H9 (cell line): Measurements from ENCODE around the gene TMEM108. TPM values are rescaled to one million over a fixed set of nuclear protein-coding genes. Genes with fewer than 3 reads are reported as not detected.

Experiments used
- DNase-seq: peaks from one replicate; pipeline ENCODE4 v3.0.0-alpha.2; 2017
- H2AFZ ChIP-seq: one replicate; pipeline ENCODE4 v1.6.1; 2013; ENCODE audit warnings: mild to moderate bottlenecking, low read length, control low read depth, moderate library complexity
- H2AK5ac ChIP-seq: 2 replicates; pipeline ENCODE4 v1.6.1; 2013; ENCODE audit warnings: low read length, control low read depth, mixed read lengths; ENCODE audit not compliant: insufficient read length
- H2BK120ac ChIP-seq: one replicate; pipeline ENCODE4 v1.6.1; 2013; ENCODE audit warnings: low read depth, mild to moderate bottlenecking, low read length, control low read depth, inconsistent platforms; ENCODE audit not compliant: poor library complexity, severe bottlenecking
- H2BK12ac ChIP-seq: 2 replicates; pipeline ENCODE4 v1.6.1; 2013; ENCODE audit warnings: low read length, control low read depth, mixed read lengths, low read depth; ENCODE audit not compliant: insufficient read length
- H2BK15ac ChIP-seq: 2 replicates; pipeline ENCODE4 v1.6.1; 2013; ENCODE audit warnings: low read depth, low read length, control low read depth
- H2BK20ac ChIP-seq: one replicate; pipeline ENCODE4 v1.6.1; 2013; ENCODE audit warnings: low read depth, mild to moderate bottlenecking, low read length, control low read depth, inconsistent platforms; ENCODE audit not compliant: poor library complexity, severe bottlenecking
- H2BK5ac ChIP-seq: 2 replicates; pipeline ENCODE4 v1.6.1; 2013; ENCODE audit warnings: low read length, control low read depth, mixed read lengths; ENCODE audit not compliant: insufficient read length
- H3K14ac ChIP-seq: 2 replicates; pipeline ENCODE4 v1.6.1; 2013; ENCODE audit warnings: low read length, control low read depth; ENCODE audit not compliant: insufficient read depth
- H3K18ac ChIP-seq: 2 replicates; pipeline ENCODE4 v1.6.1; 2013; ENCODE audit warnings: low read depth, mild to moderate bottlenecking, mixed read lengths, low read length, control low read depth; ENCODE audit not compliant: insufficient read length
- H3K23ac ChIP-seq: 2 replicates; pipeline ENCODE4 v1.6.1; 2013; ENCODE audit warnings: low read length, control low read depth, mixed read lengths, low read depth; ENCODE audit not compliant: insufficient read length
- H3K23me2 ChIP-seq: 2 replicates; pipeline ENCODE4 v1.6.1; 2013; ENCODE audit warnings: low read depth, mild to moderate bottlenecking, mixed read lengths, low read length, control low read depth; ENCODE audit not compliant: insufficient read length, poor library complexity, severe bottlenecking
- H3K27ac ChIP-seq: 2 replicates; pipeline ENCODE4 v1.5.1; 2013; ENCODE audit warnings: low read length, control low read depth, mixed read lengths, low read depth; ENCODE audit not compliant: insufficient read length
- H3K27me3 ChIP-seq: 2 replicates; pipeline ENCODE4 v1.6.1; 2013; ENCODE audit warnings: low read length, control low read depth, inconsistent platforms; ENCODE audit not compliant: insufficient read depth
- H3K4ac ChIP-seq: 2 replicates; pipeline ENCODE4 v1.6.1; 2013; ENCODE audit warnings: low read depth, mild to moderate bottlenecking, control low read depth, inconsistent platforms, low read length, moderate library complexity
- H3K4me1 ChIP-seq: 2 replicates; pipeline ENCODE4 v1.6.1; 2013; ENCODE audit warnings: low read length, control low read depth, inconsistent platforms; ENCODE audit not compliant: insufficient read depth
- H3K4me2 ChIP-seq: 2 replicates; pipeline ENCODE4 v1.6.1; 2013; ENCODE audit warnings: low read length, control low read depth, mixed read lengths; ENCODE audit not compliant: insufficient read length, insufficient read depth
- H3K56ac ChIP-seq: 2 replicates; pipeline ENCODE4 v1.6.1; 2013; ENCODE audit warnings: low read depth, mild to moderate bottlenecking, mixed read lengths, low read length, control low read depth; ENCODE audit not compliant: insufficient read length
- H3K79me1 ChIP-seq: 2 replicates; pipeline ENCODE4 v1.6.1; 2013; ENCODE audit warnings: low read depth, mild to moderate bottlenecking, moderate library complexity, low read length, control low read depth, inconsistent platforms; ENCODE audit not compliant: insufficient read depth, poor library complexity, severe bottlenecking
- H3K79me2 ChIP-seq: 2 replicates; pipeline ENCODE4 v1.6.1; 2013; ENCODE audit warnings: low read length, control low read depth, inconsistent platforms; ENCODE audit not compliant: insufficient read depth
- H3K9ac ChIP-seq: 2 replicates; pipeline ENCODE4 v1.6.1; 2013; ENCODE audit warnings: low read length, control low read depth, mixed read lengths; ENCODE audit not compliant: insufficient read length; ENCODE audit errors: extremely low read depth
- H3K9me3 ChIP-seq: one replicate; pipeline ENCODE4 v1.6.1; 2013; ENCODE audit warnings: low read depth, low read length, inconsistent platforms; ENCODE audit not compliant: control insufficient read depth
- H3T11ph ChIP-seq: one replicate; pipeline ENCODE4 v1.6.1; 2013; ENCODE audit warnings: mild to moderate bottlenecking, low read length, control low read depth, inconsistent platforms
- H4K20me1 ChIP-seq: one replicate; pipeline ENCODE4 v1.6.1; 2013; ENCODE audit not compliant: control insufficient read depth, insufficient read length, insufficient read depth
- H4K5ac ChIP-seq: 2 replicates; pipeline ENCODE4 v1.6.1; 2013; ENCODE audit warnings: low read depth, mild to moderate bottlenecking, mixed read lengths, low read length, control low read depth; ENCODE audit not compliant: insufficient read length
- H4K8ac ChIP-seq: replicated peaks from 2 replicates; pipeline ENCODE4 v1.6.1; 2013; ENCODE audit warnings: low read length, control low read depth, mixed read lengths, low read depth; ENCODE audit not compliant: insufficient read length
- H4K91ac ChIP-seq: 2 replicates; pipeline ENCODE4 v1.6.1; 2013; ENCODE audit warnings: low read depth, mild to moderate bottlenecking, moderate library complexity, mixed read lengths, low read length, control low read depth; ENCODE audit not compliant: insufficient read length
- H3K27ac Mint-ChIP-seq, 3 experiments: 2 replicates in 2 of 3; 3 replicates in 1 of 3; pipeline ENCODE4 v1.8.0; 2020 to 2021; ENCODE audit warnings: mixed read lengths in 3 of 3, mild to moderate bottlenecking in 1 of 3, moderate library complexity in 1 of 3
- H3K27me3 Mint-ChIP-seq: 2 replicates; pipeline ENCODE4 v1.8.0; 2021; ENCODE audit warnings: low read depth, mild to moderate bottlenecking, moderate library complexity, mixed read lengths
- H3K36me3 Mint-ChIP-seq, 3 experiments: 2 replicates in 2 of 3; 3 replicates in 1 of 3; pipeline ENCODE4 v1.8.0; 2020 to 2021; ENCODE audit warnings: low read depth in 3 of 3, mixed read lengths in 3 of 3; ENCODE audit not compliant: insufficient read depth in 1 of 3
- H3K4me1 Mint-ChIP-seq, 2 experiments: 2 replicates each; pipeline ENCODE4 v1.8.0; 2020; ENCODE audit warnings: mixed read lengths in 2 of 2
- H3K4me3 Mint-ChIP-seq, 2 experiments: 2 replicates in 1 of 2; 3 replicates in 1 of 2; pipeline ENCODE4 v1.8.0; 2020 to 2021; ENCODE audit warnings: mild to moderate bottlenecking in 2 of 2, mixed read lengths in 2 of 2, moderate library complexity in 1 of 2
- H3K9me3 Mint-ChIP-seq, 2 experiments: 2 replicates in 1 of 2; 3 replicates in 1 of 2; pipeline ENCODE4 v1.8.0; 2020; ENCODE audit warnings: mild to moderate bottlenecking in 2 of 2, mixed read lengths in 2 of 2, moderate library complexity in 1 of 2
- WGBS: extraction: QIAGEN DNeasy Blood & Tissue Kit; methylation state at CpG from one replicate; pipeline ENCODE4 v1.1.7; 2013; ENCODE audit warnings: missing lambda C conversion rate, low lambda C conversion rate, mixed read lengths; ENCODE audit not compliant: insufficient read length; ENCODE audit errors: extremely low coverage; 5-methylcytosine and 5-hydroxymethylcytosine counted together
- total RNA-seq: library from RNA; stranded (reverse); gene quantifications from 2 replicates; pipeline ENCODE4 v1.2.1, GENCODE V29; 2021
- TF ChIP-seq, protein P1 (sequence below): fragments of 200-600 bp; sonication (generic); conservative IDR thresholded peaks from 3 replicates; pipeline ENCODE4 v1.8.0; 2021; ENCODE audit warnings: antibody characterized with exemption, mild to moderate bottlenecking

TMEM108 gene
- total RNA-seq, 1 experiment from 2014 or later: 5.0 TPM

DNA sequence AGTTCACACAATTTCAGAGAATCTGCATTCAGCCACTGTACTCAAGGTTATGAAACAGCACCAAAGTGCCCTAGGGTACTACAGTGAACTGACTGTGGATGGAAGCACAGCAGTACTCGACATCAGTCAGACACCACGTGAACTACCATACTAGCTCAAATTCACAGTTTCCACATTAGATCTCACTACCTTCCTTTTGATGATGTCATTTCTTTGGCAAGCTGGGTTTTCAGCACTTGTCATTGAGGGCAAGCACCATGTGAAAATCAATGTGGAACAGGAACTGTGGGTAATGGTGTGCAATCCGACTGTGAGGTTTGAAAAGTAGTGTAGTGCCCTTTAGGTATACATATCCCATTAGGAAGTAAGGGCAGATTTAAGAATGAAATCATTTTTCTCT lies 251.1 kb downstream of the TMEM108 start:
- Histone ChIP-seq H4K20me1 (no peaks in the 10 kb centered on the region), H2AK5ac (no peak overlapping the region)
- H3K27me3 Mint-ChIP-seq: no peaks in the 10 kb centered on the region

More for the DNA sequence above, 251.1 kb downstream of the TMEM108 start:
- H3K4ac ChIP-seq: no peak overlapping the region
- TF ChIP-seq, protein P1, sequence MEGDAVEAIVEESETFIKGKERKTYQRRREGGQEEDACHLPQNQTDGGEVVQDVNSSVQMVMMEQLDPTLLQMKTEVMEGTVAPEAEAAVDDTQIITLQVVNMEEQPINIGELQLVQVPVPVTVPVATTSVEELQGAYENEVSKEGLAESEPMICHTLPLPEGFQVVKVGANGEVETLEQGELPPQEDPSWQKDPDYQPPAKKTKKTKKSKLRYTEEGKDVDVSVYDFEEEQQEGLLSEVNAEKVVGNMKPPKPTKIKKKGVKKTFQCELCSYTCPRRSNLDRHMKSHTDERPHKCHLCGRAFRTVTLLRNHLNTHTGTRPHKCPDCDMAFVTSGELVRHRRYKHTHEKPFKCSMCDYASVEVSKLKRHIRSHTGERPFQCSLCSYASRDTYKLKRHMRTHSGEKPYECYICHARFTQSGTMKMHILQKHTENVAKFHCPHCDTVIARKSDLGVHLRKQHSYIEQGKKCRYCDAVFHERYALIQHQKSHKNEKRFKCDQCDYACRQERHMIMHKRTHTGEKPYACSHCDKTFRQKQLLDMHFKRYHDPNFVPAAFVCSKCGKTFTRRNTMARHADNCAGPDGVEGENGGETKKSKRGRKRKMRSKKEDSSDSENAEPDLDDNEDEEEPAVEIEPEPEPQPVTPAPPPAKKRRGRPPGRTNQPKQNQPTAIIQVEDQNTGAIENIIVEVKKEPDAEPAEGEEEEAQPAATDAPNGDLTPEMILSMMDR: no peak
- no peak overlapping the region for H2AFZ ChIP-seq
- H4K91ac ChIP-seq: no peak overlapping the region
- DNase-seq: no peak
- H3K4me2 ChIP-seq: no peak overlapping the region
- no peaks in the 10 kb centered on the region for H3K9me3 ChIP-seq
- H3K4me1 ChIP-seq: no peaks in the 10 kb centered on the region
- H3K18ac ChIP-seq: no peak overlapping the region
- H3T11ph ChIP-seq: no peak overlapping the region
- Mint-ChIP-seq H3K4me3 (no peak overlapping the region), H3K36me3 (no peaks in the 10 kb centered on the region), H3K27ac (no peak overlapping the region), H3K4me1 (peaks cover 5 to 10% of the 10 kb centered on the region in 2 experiments), H3K9me3 (no peaks in the 10 kb centered on the region)
- H4K8ac ChIP-seq: no peak overlapping the region
- no peak overlapping the region for H3K27ac ChIP-seq
- H3K23me2 ChIP-seq: no peaks in the 10 kb centered on the region
- no peak overlapping the region for H2BK20ac ChIP-seq
- H3K56ac ChIP-seq: no peak overlapping the region
- H3K9ac ChIP-seq: no peak overlapping the region
- H2BK5ac ChIP-seq: no peak overlapping the region
- no peaks in the 10 kb centered on the region for H3K79me1 ChIP-seq
- no peak overlapping the region for H2BK15ac ChIP-seq
- no peaks in the 10 kb centered on the region for H3K79me2 ChIP-seq
- no peak overlapping the region for H3K23ac ChIP-seq
- no peak overlapping the region for H3K14ac ChIP-seq
- H4K5ac ChIP-seq: no peak overlapping the region
- no peaks in the 10 kb centered on the region for H3K27me3 ChIP-seq
- no CpG with 5 or more reads among the region's 3 CpGs for WGBS
- no peak overlapping the region for H2BK12ac ChIP-seq
- H2BK120ac ChIP-seq: no peak overlapping the region
